ENCODE data around the gene AP1M1.

The AP1M1 gene

DNA sequence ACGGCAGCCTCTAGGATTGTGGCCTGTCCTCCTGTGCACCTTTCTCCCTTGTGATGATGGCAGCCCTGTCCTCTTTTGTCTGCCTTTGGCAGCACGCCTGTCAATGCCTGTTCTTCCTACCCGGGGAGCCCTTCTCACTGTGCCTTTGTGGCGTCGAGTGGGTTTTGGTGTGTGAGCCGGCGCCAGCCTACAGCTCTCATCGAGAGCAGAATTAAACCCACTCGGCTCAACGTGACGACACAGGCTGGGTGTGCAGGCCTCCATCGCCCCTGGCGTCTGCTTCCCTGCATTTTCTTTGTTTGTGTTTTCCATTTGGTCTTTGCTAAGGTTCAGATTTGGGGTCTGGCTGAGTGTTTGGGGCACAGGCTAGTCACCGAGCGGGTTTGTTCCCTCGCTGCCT lies 34.4 kb downstream of the AP1M1 start:
- Histone ChIP-seq H3K9me3 (no peaks in the 10 kb centered on the region), H3K36me3 (peaks cover 81% of the 10 kb centered on the region), H3K27me3 (no peaks in the 10 kb centered on the region), H3K4me3 (ENCODE audit: low read depth in 1 of 2, low read length in 1 of 2) (no peak overlapping the region), H3K27ac (no peak overlapping the region), H3K4me1 (ENCODE audit: control insufficient read depth in 1 of 2, insufficient read depth in 1 of 2, low read depth in 1 of 2, low read length in 1 of 2) (peaks cover 18 to 32% of the 10 kb centered on the region in 2 experiments)
- TF ChIP-seq, protein P1, sequence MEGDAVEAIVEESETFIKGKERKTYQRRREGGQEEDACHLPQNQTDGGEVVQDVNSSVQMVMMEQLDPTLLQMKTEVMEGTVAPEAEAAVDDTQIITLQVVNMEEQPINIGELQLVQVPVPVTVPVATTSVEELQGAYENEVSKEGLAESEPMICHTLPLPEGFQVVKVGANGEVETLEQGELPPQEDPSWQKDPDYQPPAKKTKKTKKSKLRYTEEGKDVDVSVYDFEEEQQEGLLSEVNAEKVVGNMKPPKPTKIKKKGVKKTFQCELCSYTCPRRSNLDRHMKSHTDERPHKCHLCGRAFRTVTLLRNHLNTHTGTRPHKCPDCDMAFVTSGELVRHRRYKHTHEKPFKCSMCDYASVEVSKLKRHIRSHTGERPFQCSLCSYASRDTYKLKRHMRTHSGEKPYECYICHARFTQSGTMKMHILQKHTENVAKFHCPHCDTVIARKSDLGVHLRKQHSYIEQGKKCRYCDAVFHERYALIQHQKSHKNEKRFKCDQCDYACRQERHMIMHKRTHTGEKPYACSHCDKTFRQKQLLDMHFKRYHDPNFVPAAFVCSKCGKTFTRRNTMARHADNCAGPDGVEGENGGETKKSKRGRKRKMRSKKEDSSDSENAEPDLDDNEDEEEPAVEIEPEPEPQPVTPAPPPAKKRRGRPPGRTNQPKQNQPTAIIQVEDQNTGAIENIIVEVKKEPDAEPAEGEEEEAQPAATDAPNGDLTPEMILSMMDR (IDR thresholded peaks at IDR 0.05): no peak

GRCh38 chr19:16232568-16232967 lies 34.9 kb downstream of the AP1M1 start:
- Histone ChIP-seq H3K4me1 (ENCODE audit: control insufficient read depth in 1 of 2, insufficient read depth in 1 of 2, low read depth in 1 of 2, low read length in 1 of 2) (peaks cover 22 to 36% of the 10 kb centered on the region in 2 experiments), H3K9me3 (no peaks in the 10 kb centered on the region), H3K4me3 (ENCODE audit: low read depth in 1 of 2, low read length in 1 of 2) (no peak overlapping the region), H3K27ac (no peak overlapping the region), H3K36me3 (peaks cover 77% of the 10 kb centered on the region), H3K27me3 (no peaks in the 10 kb centered on the region)
- TF ChIP-seq, protein P1 (IDR thresholded peaks at IDR 0.05): no peak

- Histone ChIP-seq H3K9me3 (no peaks in the 10 kb centered on the region), H3K4me1 (ENCODE audit: control insufficient read depth in 1 of 2, insufficient read depth in 1 of 2, low read depth in 1 of 2, low read length in 1 of 2) (peaks cover 29 to 43% of the 10 kb centered on the region in 2 experiments), H3K27me3 (no peaks in the 10 kb centered on the region), H3K27ac (no peak overlapping the region), H3K4me3 (ENCODE audit: low read depth in 1 of 2, low read length in 1 of 2) (no peak overlapping the region), H3K36me3 (peaks cover 70% of the 10 kb centered on the region)
- TF ChIP-seq, protein P1 (IDR thresholded peaks at IDR 0.05): no peak
Observed at GRCh38 chr19:16233081-16233776, 35.5 kb downstream of the AP1M1 start.

- no peaks in the 10 kb centered on the region for H3K27me3 ChIP-seq
- TF ChIP-seq, protein P1 (IDR thresholded peaks at IDR 0.05): no peak
- H3K4me1 ChIP-seq (ENCODE audit: control insufficient read depth in 1 of 2, insufficient read depth in 1 of 2, low read depth in 1 of 2, low read length in 1 of 2): peaks cover 37 to 49% of the 10 kb centered on the region in 2 experiments
- H3K9me3 ChIP-seq: no peaks in the 10 kb centered on the region
- H3K36me3 ChIP-seq: peaks cover 62% of the 10 kb centered on the region
- H3K4me3 ChIP-seq (ENCODE audit: low read depth in 1 of 2, low read length in 1 of 2): no peak overlapping the region
- peak overlapping the region; percentile 90 for H3K27ac ChIP-seq
Observed at GRCh38 chr19:16233836-16234551, 36.3 kb downstream of the AP1M1 start.

DNA sequence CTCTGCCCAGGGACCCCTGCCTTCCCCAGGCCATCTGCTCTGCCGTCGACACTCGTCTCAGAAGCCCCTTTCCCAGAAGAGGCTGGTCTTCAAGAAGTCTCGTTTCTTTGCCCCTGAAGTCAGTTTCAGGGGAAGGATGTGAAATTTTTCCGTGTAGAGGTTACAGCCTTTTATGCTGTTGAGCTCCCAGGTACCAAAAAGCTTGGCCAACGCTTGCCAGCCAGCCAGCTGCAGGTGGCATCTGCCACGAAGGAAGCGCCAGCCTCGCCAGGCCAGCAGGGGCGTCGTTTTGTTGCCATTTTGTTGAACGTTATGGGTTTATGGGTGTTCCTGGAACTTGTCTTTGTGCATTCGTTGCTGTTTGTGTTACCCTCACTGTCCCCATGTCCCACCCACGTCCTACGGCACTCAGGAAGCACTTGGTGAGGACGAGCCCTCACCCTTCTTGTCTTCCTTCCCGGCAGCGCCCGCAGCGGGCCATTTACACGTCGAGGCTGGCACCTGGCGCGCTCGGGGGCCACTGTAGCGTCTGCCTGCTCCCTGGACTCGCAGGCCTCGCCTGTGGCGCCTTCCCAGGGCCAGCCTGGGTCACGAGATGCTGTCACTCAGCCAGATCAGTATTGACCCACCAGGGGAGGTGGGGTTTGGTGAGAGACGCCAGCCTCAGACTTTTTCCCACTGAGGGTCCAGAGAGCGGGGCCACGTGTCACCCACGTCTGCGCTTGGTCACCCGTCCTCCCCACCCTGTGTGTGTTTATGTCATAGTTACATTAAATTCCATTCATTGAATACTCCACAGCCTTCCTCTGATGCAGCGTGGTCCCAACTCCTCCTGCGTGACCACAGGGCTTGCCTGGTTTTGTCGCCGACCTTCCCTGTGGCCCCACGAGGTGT lies 37.1 kb downstream of the AP1M1 start:
- Histone ChIP-seq H3K9me3 (no peaks in the 10 kb centered on the region), H3K27me3 (no peaks in the 10 kb centered on the region), H3K4me3 (ENCODE audit: low read depth in 1 of 2, low read length in 1 of 2) (no peak overlapping the region), H3K4me1 (ENCODE audit: control insufficient read depth in 1 of 2, insufficient read depth in 1 of 2, low read depth in 1 of 2, low read length in 1 of 2) (peaks cover 43 to 53% of the 10 kb centered on the region in 2 experiments), H3K36me3 (peaks cover 54% of the 10 kb centered on the region), H3K27ac (peak overlapping the region; percentile 90)
- TF ChIP-seq, protein P1 (IDR thresholded peaks at IDR 0.05): no peak

Measured in neutrophil (primary cell).